HG03025 (cell line): ENCODE results near the gene POLR1A.

Experiments
- ATAC-seq: cut with Tn5 transposase; IDR thresholded peaks from one replicate; pipeline ENCODE4 v1.9.1; 2021; ENCODE audit warnings: mild to moderate bottlenecking, moderate library complexity; ENCODE audit not compliant: unreplicated experiment, low FRiP score

Gene POLR1A

DNA sequence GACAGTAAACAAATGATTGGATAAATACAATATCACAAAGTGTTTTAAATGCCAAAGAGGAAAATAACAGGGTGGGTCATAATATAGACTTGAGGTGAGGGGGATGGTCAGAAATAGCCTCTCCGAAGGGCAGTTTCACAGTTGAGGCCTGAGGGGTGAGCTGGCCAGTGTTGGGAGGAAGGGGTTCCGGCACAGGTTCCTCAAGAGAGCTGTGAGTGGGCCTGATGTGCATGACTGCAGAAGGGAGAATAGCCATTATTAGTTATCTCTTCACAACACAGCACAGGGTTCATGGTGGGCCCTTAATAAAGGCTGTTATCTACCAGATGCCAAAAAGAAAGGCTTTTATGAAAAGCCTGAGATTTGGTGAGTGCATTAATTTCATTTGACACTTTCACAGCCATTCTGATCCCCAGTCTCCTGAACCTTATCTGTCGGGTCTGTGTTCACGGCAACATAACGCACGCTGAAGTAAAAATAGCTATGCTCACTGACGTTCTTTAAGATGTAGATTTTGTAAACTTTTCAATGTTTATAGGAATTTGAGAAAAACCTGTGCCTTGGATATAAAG lies 39.6 kb downstream of the POLR1A start:
- ATAC-seq, result no peak

DNA sequence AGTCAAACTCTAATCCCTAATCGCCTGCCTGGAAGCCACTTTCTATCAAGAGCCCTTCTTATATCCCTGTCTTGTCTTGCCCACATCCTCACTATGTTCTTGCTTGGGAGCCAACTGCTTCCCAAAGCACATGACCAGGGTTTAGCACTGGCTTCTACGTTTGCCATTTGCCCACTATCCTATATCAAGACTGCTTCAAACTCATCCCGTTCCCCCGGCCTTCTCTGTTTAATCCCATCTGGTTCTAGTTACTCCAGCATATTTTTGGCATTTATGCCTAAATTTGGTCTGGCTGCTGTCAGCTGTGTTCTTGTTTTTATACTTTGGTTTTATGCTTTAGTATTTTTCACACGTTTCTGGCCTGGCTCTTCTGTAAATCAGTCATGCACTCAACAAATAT lies 40.2 kb downstream of the POLR1A start:
- no peak for ATAC-seq

GRCh38 chr2:86064006-86064405 lies 41.7 kb downstream of the POLR1A start:
- ATAC-seq, result no peak

- ATAC-seq, result no peak
Measured at GRCh38 chr2:86062043-86062442, 43.6 kb downstream of the POLR1A start.

- ATAC-seq, result no peak
Measured at GRCh38 chr2:86056590-86057331, 48.9 kb downstream of the POLR1A start.

DNA sequence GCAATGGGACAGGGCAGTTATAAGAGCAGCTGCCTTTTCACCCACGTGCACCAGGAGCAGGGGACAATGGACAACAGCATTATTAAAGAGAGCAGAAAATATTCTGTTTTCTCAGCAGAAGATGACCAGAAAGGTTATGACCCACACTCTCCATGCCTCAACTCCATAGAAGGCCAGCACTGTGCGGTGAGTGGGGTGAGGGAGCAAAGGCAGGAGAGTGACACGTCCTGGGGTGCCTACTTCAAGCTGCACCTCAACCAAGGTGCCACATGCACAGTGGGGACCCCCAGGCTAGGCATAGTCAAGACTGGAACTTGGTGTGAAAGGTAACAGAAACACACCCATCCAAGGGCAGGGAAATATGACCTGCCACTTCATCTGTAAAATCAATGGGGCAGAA lies 50.4 kb downstream of the POLR1A start:
- ATAC-seq, result no peak

GRCh38 chr2:86054535-86055082 lies 51.1 kb downstream of the POLR1A start:
- ATAC-seq, result no peak

DNA sequence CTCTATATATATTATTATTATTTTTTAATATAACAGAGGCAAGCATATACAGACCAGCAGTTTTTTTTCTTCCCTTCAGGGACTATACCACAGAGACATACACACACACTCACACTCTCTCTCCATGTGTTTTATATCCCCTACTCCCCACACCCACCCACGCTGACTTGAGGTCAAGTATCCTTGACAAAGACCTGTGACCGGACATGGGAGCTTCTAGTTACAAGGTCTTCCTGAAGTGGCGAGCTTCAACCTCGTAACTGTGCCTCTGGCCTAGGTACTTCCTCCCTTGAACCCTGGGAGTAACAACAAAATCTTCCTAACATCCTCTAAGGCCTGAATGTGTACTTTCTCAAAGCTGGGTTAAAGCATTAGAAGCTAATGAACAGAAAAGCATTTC lies 52.5 kb downstream of the POLR1A start:
- ATAC-seq, result no peak

DNA sequence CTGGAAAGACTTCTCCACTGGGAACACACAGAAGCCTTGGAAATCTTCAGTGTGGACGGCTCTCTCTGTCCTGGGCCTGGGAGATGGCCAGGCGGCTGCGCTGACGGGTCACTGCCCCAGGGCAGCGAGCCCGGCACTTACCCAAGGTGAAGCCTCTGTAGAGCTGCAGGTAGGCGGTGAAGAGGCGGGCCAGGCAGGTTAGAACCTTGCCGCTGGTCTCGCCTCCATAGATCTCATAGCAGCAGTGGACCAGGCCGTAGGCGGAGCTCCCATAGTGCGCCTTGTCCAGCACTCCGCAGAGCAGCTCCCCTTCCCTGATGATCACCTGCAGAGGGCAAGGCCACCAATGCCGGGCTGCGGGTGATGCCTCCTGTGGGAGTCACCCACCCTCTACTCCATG lies 53.0 kb downstream of the POLR1A start:
- ATAC-seq, result no peak

DNA sequence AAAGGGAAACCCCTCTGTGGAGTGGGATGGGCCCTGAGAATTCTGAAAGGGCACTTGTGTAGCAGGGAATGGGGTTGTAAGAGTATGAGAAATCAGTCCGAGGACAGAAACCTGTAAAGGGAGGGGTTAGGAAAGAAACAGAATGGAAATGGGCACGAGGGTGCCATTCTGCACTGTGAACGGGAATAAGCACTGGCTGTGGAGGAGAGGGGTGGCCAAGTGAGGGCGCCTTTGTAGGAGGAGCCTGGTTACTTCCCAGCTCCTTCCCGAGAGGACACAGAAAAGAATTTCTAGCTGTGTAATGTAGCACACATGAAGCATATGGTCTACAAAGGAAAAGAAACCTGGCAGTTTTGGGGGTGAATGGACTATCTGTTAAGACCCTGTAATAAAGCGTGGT lies 53.4 kb downstream of the POLR1A start:
- no peak for ATAC-seq

DNA sequence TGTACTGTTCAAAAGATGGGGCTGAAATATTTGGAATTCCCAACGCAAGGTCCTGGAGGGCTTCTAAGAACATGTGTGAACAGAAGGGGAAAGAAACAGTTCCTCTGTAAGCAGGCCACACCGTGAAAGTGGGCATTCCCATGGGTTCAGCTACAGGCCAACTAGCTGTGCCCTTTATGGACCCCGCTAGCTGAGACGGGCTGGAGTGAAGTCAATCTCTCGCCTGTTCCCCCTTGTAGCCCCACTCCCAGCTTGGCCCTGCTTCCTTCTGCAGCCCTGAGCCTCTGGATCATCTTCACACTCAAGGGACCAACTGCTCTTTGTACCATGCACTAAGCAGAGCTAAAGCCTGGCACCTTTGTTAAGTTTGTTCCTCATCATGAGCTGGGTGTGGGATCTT lies 55.4 kb downstream of the POLR1A start:
- ATAC-seq, result no peak

DNA sequence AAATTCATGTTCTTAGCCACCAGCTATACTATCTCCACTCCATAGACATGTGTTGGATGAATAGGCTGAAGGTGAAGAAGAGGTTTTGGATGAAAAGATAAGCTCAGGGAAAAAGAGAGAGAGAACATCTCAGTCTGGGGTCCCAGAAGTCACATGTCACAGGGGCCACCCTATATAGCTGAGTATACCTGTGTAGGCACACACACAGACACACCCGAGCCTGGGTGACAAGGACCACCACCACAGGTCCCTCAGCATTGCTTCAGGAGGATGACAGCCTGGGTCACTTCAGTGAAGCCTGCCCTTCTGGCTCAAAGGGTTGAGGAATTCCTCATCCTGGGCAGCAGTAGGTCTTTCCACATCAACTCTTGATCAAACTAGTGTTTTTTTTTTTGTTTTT lies 56.2 kb downstream of the POLR1A start:
- ATAC-seq, result no peak

DNA sequence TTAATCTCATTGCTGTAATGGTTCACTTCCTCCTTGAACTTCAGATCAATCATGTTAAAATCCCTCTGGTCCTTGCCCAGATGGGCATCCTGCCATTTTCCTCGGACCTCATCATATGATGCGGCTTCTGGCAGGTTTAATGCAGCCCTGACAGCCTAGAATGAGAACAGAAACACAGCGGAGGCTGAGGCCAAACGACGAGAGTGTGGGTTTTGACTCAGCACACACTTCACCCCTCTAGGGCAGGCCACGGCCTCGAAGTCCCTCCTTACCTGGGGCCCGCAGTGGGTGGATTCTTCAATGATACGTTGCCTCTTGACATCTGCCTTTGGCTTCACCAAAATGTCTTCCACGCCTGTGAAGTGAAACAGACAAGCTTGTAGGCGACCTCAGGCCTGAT lies 56.8 kb downstream of the POLR1A start:
- ATAC-seq, result no peak

DNA sequence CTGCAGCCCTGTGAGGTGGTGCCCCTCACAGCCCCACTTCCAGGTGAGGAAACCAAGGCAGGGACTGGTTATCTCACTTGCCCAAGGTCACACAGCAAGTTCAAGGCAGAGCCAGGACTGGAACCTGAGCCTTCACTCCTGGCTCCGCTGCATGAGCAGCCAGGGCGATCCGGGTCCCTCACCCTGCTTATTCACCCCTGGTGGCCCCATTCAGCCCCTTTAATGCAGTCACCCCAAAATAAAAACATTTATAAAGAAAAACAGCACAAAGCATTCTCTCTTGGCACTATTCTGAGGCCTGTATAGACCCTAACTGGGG lies 57.3 kb downstream of the POLR1A start:
- ATAC-seq, result no peak

GRCh38 chr2:86047575-86048382 lies 57.9 kb downstream of the POLR1A start:
- ATAC-seq, result no peak

GRCh38 chr2:86045541-86045940 lies 60.1 kb downstream of the POLR1A start:
- ATAC-seq, result no peak

DNA sequence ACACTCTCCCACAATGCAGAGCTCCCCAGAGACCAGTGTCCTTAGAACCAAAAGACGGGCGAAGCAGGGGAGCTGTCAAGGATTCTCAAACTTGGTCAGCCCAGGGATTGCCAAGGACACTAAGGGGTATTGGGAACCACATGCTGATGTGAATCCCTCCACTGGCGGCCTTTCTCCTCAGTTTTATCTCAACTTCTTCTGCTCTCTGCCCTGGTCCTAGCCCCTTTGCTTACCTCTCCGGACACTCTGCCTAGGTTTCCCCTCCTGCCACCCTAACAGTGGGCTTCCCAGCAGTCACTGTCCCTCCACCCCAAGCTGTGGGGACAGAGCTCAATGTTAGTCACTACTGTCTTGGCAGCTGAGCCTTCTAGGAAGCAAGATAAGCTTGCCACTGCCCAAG lies 61.1 kb downstream of the POLR1A start:
- no peak for ATAC-seq

DNA sequence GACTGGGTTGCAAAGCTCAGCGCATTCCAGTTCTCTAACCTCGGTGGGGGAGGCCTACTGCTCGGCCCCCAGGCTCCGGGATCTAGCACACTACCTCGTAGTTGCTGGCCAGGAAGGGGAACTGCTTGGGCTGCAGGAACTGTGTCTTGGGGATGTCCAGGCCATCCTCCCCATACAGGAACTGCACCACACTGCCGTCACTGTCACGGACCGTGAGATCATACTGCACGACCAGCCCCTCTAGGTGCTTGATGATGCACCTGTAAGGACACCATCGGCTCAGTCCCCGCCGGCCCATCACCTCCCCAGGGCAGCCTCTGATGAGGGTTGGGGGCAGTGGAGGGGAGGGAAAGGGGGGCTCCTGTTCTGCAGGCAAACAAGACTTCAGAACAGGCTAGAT lies 61.6 kb downstream of the POLR1A start:
- ATAC-seq, result no peak

GRCh38 chr2:86042256-86043168 lies 63.2 kb downstream of the POLR1A start:
- no peak for ATAC-seq

DNA sequence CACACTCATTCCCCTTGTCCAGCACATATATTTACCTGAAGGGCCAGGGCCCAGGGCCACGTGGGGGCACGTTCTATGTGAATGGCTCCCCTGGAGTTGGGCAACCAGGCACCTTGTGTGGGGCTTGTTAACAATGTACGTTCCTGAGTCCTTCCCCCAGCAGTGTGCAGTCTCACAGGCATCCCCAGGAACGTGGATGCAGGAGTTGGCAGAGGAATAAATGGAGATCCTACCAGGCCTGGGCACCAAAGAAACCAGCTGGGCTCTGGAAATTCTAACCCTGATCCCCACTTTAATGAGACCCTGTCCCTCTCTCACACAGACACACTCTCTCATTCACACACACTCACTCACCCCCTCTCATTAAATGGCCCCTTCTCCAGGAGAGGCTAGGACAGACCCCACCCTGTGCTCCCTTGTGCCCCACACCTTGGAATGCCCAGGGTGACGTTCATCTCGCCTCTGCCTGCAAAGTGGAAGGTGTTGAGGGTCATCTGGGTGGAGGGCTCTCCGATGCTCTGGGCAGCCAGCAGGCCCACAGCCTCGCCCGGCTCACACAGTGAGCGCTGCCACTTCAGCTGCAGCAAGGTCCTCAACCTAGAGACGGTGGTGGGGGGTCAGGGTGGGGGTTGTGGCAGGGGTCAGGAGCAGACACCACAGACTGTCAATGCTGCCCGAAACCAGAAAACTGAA lies 65.6 kb downstream of the POLR1A start:
- ATAC-seq, result no peak
